DOHH2 (cell line): ENCODE data around the gene GNG4.

Experiments used
- H3F3A ChIP-seq: fragments of 200-600 bp; sonication (generic), shearing (Covaris generic); 2 replicates; pipeline ENCODE4 v1.6.0; 2016; ENCODE audit warnings: antibody characterized with exemption, mild to moderate bottlenecking; ENCODE audit not compliant: control insufficient read depth, insufficient read depth
- H3K27ac ChIP-seq: fragments of 200-600 bp; sonication (generic); 2 replicates; pipeline ENCODE4 v1.5.1; 2014; ENCODE audit warnings: low read depth, mild to moderate bottlenecking, low read length, moderate library complexity
- H3K27me3 ChIP-seq: fragments of 200-600 bp; sonication (generic); 2 replicates; pipeline ENCODE4 v1.6.1; 2014; ENCODE audit warnings: mild to moderate bottlenecking, low read length, mixed read lengths; ENCODE audit not compliant: control insufficient read depth
- H3K36me3 ChIP-seq: fragments of 200-600 bp; sonication (generic); 2 replicates; pipeline ENCODE4 v1.6.1; 2014; ENCODE audit warnings: mild to moderate bottlenecking, low read length, moderate library complexity, mixed read lengths; ENCODE audit not compliant: control insufficient read depth
- H3K4me1 ChIP-seq: fragments of 200-600 bp; sonication (generic); 2 replicates; pipeline ENCODE4 v1.6.1; 2014; ENCODE audit warnings: mild to moderate bottlenecking, low read length, mixed read lengths; ENCODE audit not compliant: control insufficient read depth
- H3K4me2 ChIP-seq: fragments of 200-600 bp; sonication (generic); 2 replicates; pipeline ENCODE4 v1.6.0; 2014; ENCODE audit warnings: mild to moderate bottlenecking, low read length, moderate library complexity
- H3K4me3 ChIP-seq: fragments of 200-600 bp; sonication (generic); 2 replicates; pipeline ENCODE4 v1.5.1; 2014; ENCODE audit warnings: mild to moderate bottlenecking, low read length, mixed read lengths
- H3K79me2 ChIP-seq: fragments of 200-600 bp; sonication (generic); 2 replicates; pipeline ENCODE4 v1.6.1; 2014; ENCODE audit warnings: mild to moderate bottlenecking, low read length, mixed read lengths; ENCODE audit not compliant: control insufficient read depth
- H3K9me2 ChIP-seq: fragments of 200-600 bp; sonication (generic); replicated peaks from 2 replicates; pipeline ENCODE4 v1.6.1; 2014; ENCODE audit warnings: mild to moderate bottlenecking, low read length, mixed read lengths; ENCODE audit not compliant: control insufficient read depth
- H3K9me3 ChIP-seq: fragments of 200-600 bp; sonication (generic); 2 replicates; pipeline ENCODE4 v1.6.1; 2014; ENCODE audit warnings: antibody characterized with exemption, low read length, mixed read lengths; ENCODE audit not compliant: control insufficient read depth, insufficient read depth
- H4K20me1 ChIP-seq: fragments of 200-600 bp; sonication (generic); 2 replicates; pipeline ENCODE4 v1.6.0; 2014; ENCODE audit warnings: low read depth, mild to moderate bottlenecking, antibody characterized with exemption, low read length, moderate library complexity; ENCODE audit not compliant: control insufficient read depth, insufficient read depth
- CTCF ChIP-seq: fragments of 200-600 bp; sonication (generic); IDR thresholded peaks from one replicate; pipeline ENCODE4 v1.5.1; 2014; ENCODE audit warnings: antibody characterized with exemption, mild to moderate bottlenecking, low read depth, low read length; ENCODE audit not compliant: poor library complexity, severe bottlenecking
- EZH2phosphoT487 ChIP-seq: fragments of 200-600 bp; sonication (generic); IDR thresholded peaks from 2 replicates; pipeline ENCODE4 v1.6.1; 2017; ENCODE audit warnings: borderline replicate concordance, mild to moderate bottlenecking, antibody characterized with exemption, low read length, moderate library complexity, mixed read lengths

The GNG4 gene

GRCh38 chr1:235673981-235674380 lies 24.4 kb upstream of the GNG4 start:
- H3K36me3 ChIP-seq: no peaks in the 10 kb centered on the region
- H3K9me2 ChIP-seq: no peaks in the 10 kb centered on the region
- H3K27ac ChIP-seq: no peak overlapping the region
- H3K79me2 ChIP-seq: no peaks in the 10 kb centered on the region
- H3K4me2 ChIP-seq: no peak overlapping the region
- H4K20me1 ChIP-seq: no peaks in the 10 kb centered on the region
- TF ChIP-seq EZH2phosphoT487 (no peak), CTCF (no peak)
- no peaks in the 10 kb centered on the region for H3K4me1 ChIP-seq
- no peaks in the 10 kb centered on the region for H3F3A ChIP-seq
- peaks cover 23% of the 10 kb centered on the region for H3K9me3 ChIP-seq
- no peak overlapping the region for H3K4me3 ChIP-seq
- no peaks in the 10 kb centered on the region for H3K27me3 ChIP-seq

- H3K36me3 ChIP-seq: no peaks in the 10 kb centered on the region
- H3K4me2 ChIP-seq: no peak overlapping the region
- H3K9me3 ChIP-seq: peaks cover 25% of the 10 kb centered on the region
- no peaks in the 10 kb centered on the region for H3K9me2 ChIP-seq
- no peaks in the 10 kb centered on the region for H4K20me1 ChIP-seq
- TF ChIP-seq EZH2phosphoT487 (no peak), CTCF (no peak)
- H3K4me1 ChIP-seq: no peaks in the 10 kb centered on the region
- no peaks in the 10 kb centered on the region for H3F3A ChIP-seq
- H3K4me3 ChIP-seq: no peak overlapping the region
- no peak overlapping the region for H3K27ac ChIP-seq
- H3K79me2 ChIP-seq: no peaks in the 10 kb centered on the region
- no peaks in the 10 kb centered on the region for H3K27me3 ChIP-seq
Observed at GRCh38 chr1:235671992-235672391, 22.4 kb upstream of the GNG4 start.

GRCh38 chr1:235670157-235670776 lies 20.7 kb upstream of the GNG4 start:
- Histone ChIP-seq H3K4me1 (no peaks in the 10 kb centered on the region), H3K4me3 (no peak overlapping the region), H3K9me3 (peaks cover 25% of the 10 kb centered on the region), H3K79me2 (no peaks in the 10 kb centered on the region), H3K27ac (no peak overlapping the region), H4K20me1 (no peaks in the 10 kb centered on the region), H3K4me2 (no peak overlapping the region), H3K36me3 (no peaks in the 10 kb centered on the region), H3K27me3 (no peaks in the 10 kb centered on the region), H3F3A (no peaks in the 10 kb centered on the region), H3K9me2 (no peaks in the 10 kb centered on the region)
- TF ChIP-seq EZH2phosphoT487 (no peak), CTCF (no peak)
